Lung (tissue), 12 donors: ENCODE measurements around the gene APLNR. TPM values are rescaled to one million over a fixed set of nuclear protein-coding genes. Genes with fewer than 3 reads are reported as not detected.
A peak's percentile ranks its signal among the peaks of the same experiment; 100 is the strongest.

ENCODE experiments used
- ATAC-seq: fragments of 200-7000 bp; cut with Tn5 transposase; one replicate; pipeline ENCODE4 v1.9.1; 2020; ENCODE audit warnings: moderate number of reproducible peaks; ENCODE audit not compliant: insufficient read depth, low FRiP score
- DNase-seq, 3 donors: peaks; one replicate each; pipeline ENCODE4 v3.0.0-alpha.2; 2013 to 2017
- H3K27ac ChIP-seq, 2 donors: one replicate each; pipeline ENCODE4 v1.5.1; 2013; ENCODE audit warnings: mild to moderate bottlenecking in 2 of 2, moderate library complexity in 2 of 2, control low read depth in 1 of 2, inconsistent platforms in 1 of 2, low read depth in 1 of 2, low read length in 1 of 2
- H3K27me3 ChIP-seq, 3 donors: one replicate each; pipeline ENCODE4 v1.5.1; 2013; ENCODE audit warnings: low read length in 2 of 3; ENCODE audit not compliant: control insufficient read depth in 3 of 3, insufficient read depth in 3 of 3
- H3K36me3 ChIP-seq, 4 donors: one replicate each; pipeline ENCODE4 v1.5.1; 2013; ENCODE audit warnings: low read length in 4 of 4, mild to moderate bottlenecking in 1 of 4, moderate library complexity in 1 of 4; ENCODE audit not compliant: control insufficient read depth in 4 of 4, insufficient read depth in 4 of 4
- H3K4me1 ChIP-seq, 5 donors: one replicate each; pipeline ENCODE4 v1.5.1; 2013; ENCODE audit warnings: low read length in 5 of 5, mild to moderate bottlenecking in 2 of 5, moderate library complexity in 1 of 5; ENCODE audit not compliant: control insufficient read depth in 5 of 5, insufficient read depth in 5 of 5
- H3K4me3 ChIP-seq: one replicate; pipeline ENCODE4 v1.5.1; 2013; ENCODE audit warnings: mild to moderate bottlenecking, control low read depth, moderate library complexity
- H3K9ac ChIP-seq, 2 donors: one replicate each; pipeline ENCODE4 v1.5.1; 2013; ENCODE audit warnings: low read length in 2 of 2, control low read depth in 1 of 2; ENCODE audit not compliant: insufficient read depth in 1 of 2
- H3K9me3 ChIP-seq, 4 donors: one replicate each; pipeline ENCODE4 v1.5.1; 2013; ENCODE audit warnings: low read length in 3 of 4, mild to moderate bottlenecking in 1 of 4, moderate library complexity in 1 of 4; ENCODE audit not compliant: control insufficient read depth in 4 of 4, insufficient read depth in 3 of 4
- whole genome bisulfite sequencing, 2 donors: extraction: QIAGEN DNeasy Blood & Tissue Kit; methylation state at CpG; one replicate each; pipeline ENCODE4 v1.1.7; 2013; 5-methylcytosine and 5-hydroxymethylcytosine counted together
- polyA plus RNA-seq, 2 donors: library from polyadenylated mRNA; stranded (reverse); fragments of 200-250 nt; gene quantifications; one replicate each; pipeline ENCODE4 v1.2.1, GENCODE V29; 2013
- total RNA-seq, 2 donors: library from RNA; depleted of rRNA in 1 of 2; stranded (reverse); fragments of >200 nt in 1 of 2; gene quantifications; one replicate each; pipeline ENCODE4 v1.2.1, GENCODE V29; 2014 to 2021
- TF ChIP-seq, protein P1 (sequence below): IDR thresholded peaks from 2 replicates; pipeline ENCODE4 v1.5.1; 2012; ENCODE audit warnings: mild to moderate bottlenecking; ENCODE audit errors: control extremely low read depth, extremely low read depth
- donor health status: control.
- donor health status: control.
- donor health status: Bipolar disorder and iron deficiency.
- donor health status: healthy.
- donor health status: DM: yes; HTN: yes; CAD: no.

The APLNR gene
- total and polyA plus RNA-seq, 4 donors: 0.39 to 93.8 (median 4.9) TPM

DNA sequence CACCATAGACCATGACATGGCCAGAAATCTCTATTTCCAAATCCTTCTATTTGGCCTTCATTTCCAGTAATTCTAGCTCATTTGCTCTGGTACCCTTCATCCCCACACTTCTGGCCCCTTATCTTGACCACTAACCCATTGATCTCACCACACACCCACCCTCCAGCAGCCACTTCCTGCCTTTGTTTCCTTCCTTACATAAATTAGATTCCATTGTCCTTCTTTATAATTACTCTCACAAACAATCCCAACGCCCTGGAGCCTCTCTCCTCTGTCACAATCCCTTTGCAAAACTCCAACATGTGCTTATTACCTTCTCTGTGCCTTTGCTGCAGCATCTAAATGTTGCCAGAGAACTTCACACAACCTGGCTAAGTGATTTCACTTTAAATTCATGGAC lies 14.8 kb downstream of the APLNR start:
- H3K4me1 ChIP-seq: peaks cover 0 to 8% (median 3%) of the 10 kb centered on the region in 5 donors
- ATAC-seq: no peak
- 20 to 22% methylated on average over 1 of the region's 1 CpG for WGBS, 2 donors
- H3K27ac ChIP-seq: no peak overlapping the region
- no peaks in the 10 kb centered on the region for H3K36me3 ChIP-seq
- H3K9ac ChIP-seq: no peak overlapping the region
- no peak for DNase-seq
- H3K4me3 ChIP-seq: no peak overlapping the region
- TF ChIP-seq, protein P1, sequence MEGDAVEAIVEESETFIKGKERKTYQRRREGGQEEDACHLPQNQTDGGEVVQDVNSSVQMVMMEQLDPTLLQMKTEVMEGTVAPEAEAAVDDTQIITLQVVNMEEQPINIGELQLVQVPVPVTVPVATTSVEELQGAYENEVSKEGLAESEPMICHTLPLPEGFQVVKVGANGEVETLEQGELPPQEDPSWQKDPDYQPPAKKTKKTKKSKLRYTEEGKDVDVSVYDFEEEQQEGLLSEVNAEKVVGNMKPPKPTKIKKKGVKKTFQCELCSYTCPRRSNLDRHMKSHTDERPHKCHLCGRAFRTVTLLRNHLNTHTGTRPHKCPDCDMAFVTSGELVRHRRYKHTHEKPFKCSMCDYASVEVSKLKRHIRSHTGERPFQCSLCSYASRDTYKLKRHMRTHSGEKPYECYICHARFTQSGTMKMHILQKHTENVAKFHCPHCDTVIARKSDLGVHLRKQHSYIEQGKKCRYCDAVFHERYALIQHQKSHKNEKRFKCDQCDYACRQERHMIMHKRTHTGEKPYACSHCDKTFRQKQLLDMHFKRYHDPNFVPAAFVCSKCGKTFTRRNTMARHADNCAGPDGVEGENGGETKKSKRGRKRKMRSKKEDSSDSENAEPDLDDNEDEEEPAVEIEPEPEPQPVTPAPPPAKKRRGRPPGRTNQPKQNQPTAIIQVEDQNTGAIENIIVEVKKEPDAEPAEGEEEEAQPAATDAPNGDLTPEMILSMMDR: no peak
- H3K9me3 ChIP-seq: no peaks in the 10 kb centered on the region
- H3K27me3 ChIP-seq: no peaks in the 10 kb centered on the region

DNA sequence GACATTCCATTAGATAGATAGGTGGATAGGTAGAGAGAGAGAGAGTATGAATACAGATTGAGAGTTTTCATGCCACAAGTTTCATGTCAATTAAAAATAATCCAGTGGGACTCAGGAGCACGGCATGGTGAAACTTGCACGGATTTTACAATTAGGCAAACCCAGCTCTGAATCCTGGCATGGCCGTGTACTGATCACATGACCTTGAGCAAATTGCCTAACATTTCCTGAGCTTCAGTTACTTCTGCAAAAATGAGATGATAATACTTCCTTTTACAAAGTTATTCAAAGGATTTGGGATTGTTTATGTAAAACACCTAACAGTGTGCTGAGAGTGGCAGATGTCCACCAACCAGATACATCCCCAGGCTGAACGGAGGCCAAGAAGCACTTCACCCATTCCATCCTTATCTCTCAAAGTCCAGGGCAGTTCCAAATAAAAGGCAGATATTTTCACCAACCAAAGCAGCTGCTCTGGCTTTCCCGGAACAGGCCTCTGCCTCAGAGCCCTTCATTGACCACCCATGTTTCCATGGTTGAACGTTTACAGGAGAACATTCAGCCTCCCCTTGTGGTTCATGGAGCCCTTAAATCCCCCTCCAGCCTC lies 17.9 kb downstream of the APLNR start:
- peaks cover 3 to 15% (median 5%) of the 10 kb centered on the region in 5 donors for H3K4me1 ChIP-seq
- TF ChIP-seq, protein P1: no peak
- no peaks in the 10 kb centered on the region for H3K9me3 ChIP-seq
- 33 to 39% methylated on average over 6 of the region's 6 CpGs for WGBS, 2 donors
- ATAC-seq (no peak), DNase-seq (peak in 1 of 3 donors; percentile 41)
- no peak overlapping the region for H3K9ac ChIP-seq
- H3K4me3 ChIP-seq: no peak overlapping the region
- no peaks in the 10 kb centered on the region for H3K36me3 ChIP-seq
- H3K27me3 ChIP-seq: no peaks in the 10 kb centered on the region
- H3K27ac ChIP-seq: peak overlapping the region in 1 of 2 donors; percentile 15

DNA sequence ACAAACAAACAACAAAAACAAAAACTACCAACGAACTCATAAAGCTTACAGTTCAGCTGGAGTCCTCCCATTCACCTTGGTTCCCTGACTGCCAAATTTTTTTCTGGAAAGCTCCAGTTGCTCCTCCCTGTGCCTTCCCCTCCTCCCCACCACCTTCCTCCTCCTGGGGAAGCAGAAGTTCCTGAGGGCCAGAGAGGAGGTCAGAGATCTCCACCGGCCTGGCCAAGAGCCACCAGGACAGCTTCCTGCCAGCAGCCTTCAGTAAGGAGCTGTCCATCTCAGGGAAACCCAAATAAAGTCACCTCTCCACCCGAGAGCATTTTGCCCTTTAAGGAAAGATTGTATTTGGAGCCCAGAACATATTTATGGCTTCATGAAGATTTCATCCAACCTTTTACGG lies 20.0 kb downstream of the APLNR start:
- no peaks in the 10 kb centered on the region for H3K36me3 ChIP-seq
- DNase-seq (no peak), ATAC-seq (no peak)
- no peaks in the 10 kb centered on the region for H3K27me3 ChIP-seq
- TF ChIP-seq, protein P1: no peak
- H3K27ac ChIP-seq: no peak overlapping the region
- H3K9ac ChIP-seq: no peak overlapping the region
- H3K4me1 ChIP-seq: peaks cover 0 to 31% (median 18%) of the 10 kb centered on the region in 5 donors
- H3K4me3 ChIP-seq: no peak overlapping the region
- WGBS, 2 donors: 46 to 62% methylated on average over 4 of the region's 4 CpGs
- no peaks in the 10 kb centered on the region for H3K9me3 ChIP-seq

DNA sequence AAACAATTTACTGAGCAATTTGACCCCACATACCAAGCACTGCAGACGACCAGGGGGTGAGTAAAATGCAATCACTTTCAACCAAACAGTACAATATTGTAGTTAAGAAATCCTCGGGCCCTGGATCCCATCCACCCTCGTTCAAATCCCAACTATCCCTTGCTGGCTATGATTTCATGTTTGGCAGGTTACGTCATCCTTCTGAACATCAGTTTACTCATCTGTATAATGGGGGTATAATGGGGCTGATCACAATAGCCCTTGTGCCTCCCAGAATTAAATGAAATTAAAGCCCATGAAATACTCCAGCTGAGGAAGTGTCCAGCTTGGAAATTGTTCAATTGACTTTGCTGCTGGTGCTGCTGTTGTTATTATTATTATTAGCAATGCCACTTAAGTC lies 20.6 kb downstream of the APLNR start:
- H3K9ac ChIP-seq: no peak overlapping the region
- DNase-seq (no peak), ATAC-seq (no peak)
- no peaks in the 10 kb centered on the region for H3K36me3 ChIP-seq
- no peak overlapping the region for H3K4me3 ChIP-seq
- TF ChIP-seq, protein P1: no peak
- H3K4me1 ChIP-seq: peaks cover 0 to 33% (median 18%) of the 10 kb centered on the region in 5 donors
- H3K9me3 ChIP-seq: no peaks in the 10 kb centered on the region
- WGBS, 2 donors: 79 to 86% methylated on average over 4 of the region's 4 CpGs
- H3K27me3 ChIP-seq: no peaks in the 10 kb centered on the region
- no peak overlapping the region for H3K27ac ChIP-seq
